T-helper 2 cell treated with Interferon-gamma antibody and Interleukin-4, amounts not matched to agents 100 ng/mL and 5 ng/mL, for 36 hours (primary cell): ENCODE measurements around the gene ITGB2. TPM values are rescaled to one million over a fixed set of nuclear protein-coding genes. Genes with fewer than 3 reads are reported as not detected.

Experiments used
- intact Hi-C: fragments of 100-400 bp; cut with micrococcal nuclease; formaldehyde crosslinking; loops from one replicate; pipeline ENCODE4 v1.15.1; 2023
- total RNA-seq: library from RNA; stranded (reverse); gene quantifications from 2 replicates; pipeline ENCODE4 v1.2.3, GENCODE V29; 2022

ITGB2 gene
- total RNA-seq, 1 donor from 2014 or later = 447 TPM

GRCh38 chr21:44928500-44929241 lies 8.0 kb upstream of the ITGB2 start:
- intact Hi-C loops = loop anchor here (5.0 kb wide), 1 partner anchor 149 kb away; no protein-coding TSS in a partner anchor

GRCh38 chr21:44927587-44928461 lies 7.1 kb upstream of the ITGB2 start:
- intact Hi-C loops = loop anchor here (1.0 to 5.0 kb wide), 3 partner anchors 14 to 149 kb away; partner anchors contain the start of gene PTTG1IP

- intact Hi-C loops = loop anchor here (1.0 to 5.0 kb wide), 3 partner anchors 13 to 150 kb away; partner anchors contain the start of gene PTTG1IP
Measured at GRCh38 chr21:44927259-44927586, 6.5 kb upstream of the ITGB2 start.

GRCh38 chr21:44926331-44927101 lies 5.8 kb upstream of the ITGB2 start:
- intact Hi-C loops = loop anchor here (1.0 to 5.0 kb wide), 3 partner anchors 12 to 151 kb away; partner anchors contain the start of gene PTTG1IP

GRCh38 chr21:44925378-44925755 lies 4.7 kb upstream of the ITGB2 start:
- intact Hi-C loops = loop anchor here (5.0 kb wide), 1 partner anchor 152 kb away; no protein-coding TSS in a partner anchor

- intact Hi-C loops = loop anchor here (5.0 kb wide), 2 partner anchors 107 to 153 kb away; partner anchors contain the start of gene SUMO3
Measured at GRCh38 chr21:44924606-44925377, 4.1 kb upstream of the ITGB2 start.

- intact Hi-C loops = loop anchor here (5.0 kb wide), 1 partner anchor 106 kb away; the partner anchor contains the start of gene SUMO3
Measured at GRCh38 chr21:44923480-44924084, 2.9 kb upstream of the ITGB2 start.

- intact Hi-C loops = loop anchor here (5.0 kb wide), 1 partner anchor 105 kb away; the partner anchor contains the start of gene SUMO3
Measured at GRCh38 chr21:44921928-44922327, 1.2 kb upstream of the ITGB2 start.

- intact Hi-C loops = loop anchor here (5.0 kb wide), 1 partner anchor 103 kb away; the partner anchor contains the start of gene SUMO3
Measured at GRCh38 chr21:44919913-44920693, 596 bp downstream of the ITGB2 start.

- intact Hi-C loops = no loop called here
Measured at GRCh38 chr21:44919111-44919912, 1.4 kb downstream of the ITGB2 start.

- intact Hi-C loops = no loop called here
Measured at GRCh38 chr21:44918581-44919033, 2.1 kb downstream of the ITGB2 start.

- intact Hi-C loops = no loop called here
Measured at GRCh38 chr21:44918107-44918470, 2.6 kb downstream of the ITGB2 start.

- intact Hi-C loops = no loop called here
Measured at GRCh38 chr21:44917446-44918106, 3.1 kb downstream of the ITGB2 start.

GRCh38 chr21:44916965-44917364 lies 3.7 kb downstream of the ITGB2 start:
- intact Hi-C loops = no loop called here

GRCh38 chr21:44914176-44914874 lies 6.4 kb downstream of the ITGB2 start:
- intact Hi-C loops = loop anchor here (1.0 to 5.0 kb wide), 3 partner anchors 13 to 42 kb away; partner anchors contain the start of gene PTTG1IP

- intact Hi-C loops = loop anchor here (1.0 to 5.0 kb wide), 3 partner anchors 14 to 41 kb away; partner anchors contain the start of gene PTTG1IP
Measured at GRCh38 chr21:44913425-44914175, 7.1 kb downstream of the ITGB2 start.
